Measurements from ENCODE around the gene CD180. TPM values are rescaled to one million over a fixed set of nuclear protein-coding genes. Genes with fewer than 3 reads are reported as not detected.

Gene CD180
- total RNA-seq, 4 donors from 2014 or later = 0.10 to 0.56 (median 0.22) TPM; not detected in 1

GRCh38 chr5:67163863-67164595 is 32.6 kb downstream of the CD180 start:
- DNase-seq (no peak), ATAC-seq (no peak)
- in situ Hi-C loops (cut with MboI; ENCODE audit: low sequenced_read_pairs in 4 of 4) (loop anchor here in 2 of 4 donors (5.0 to 10.0 kb wide), 2 partner anchors 48 to 51 kb away; no protein-coding TSS in a partner anchor), intact Hi-C loops (cut with DNase I; ENCODE audit: low total_unique reads) (loop anchor here (2.0 kb wide), 1 partner anchor 45 kb away; no protein-coding TSS in a partner anchor)
- Histone ChIP-seq H3K27me3 (no peaks in the 10 kb centered on the region), H3K36me3 (peaks cover 0 to 69% of the 10 kb centered on the region in 2 donors), H3K27ac (no peak overlapping the region), H3K4me3 (no peak overlapping the region), H3K9me3 (no peaks in the 10 kb centered on the region), H3K4me1 (no peaks in the 10 kb centered on the region)
- TF ChIP-seq POLR2A (IDR thresholded peaks at IDR 0.05) = no peak
- no peak for TF ChIP-seq CTCF (IDR thresholded peaks at IDR 0.05 in 4 of 5, conservative IDR thresholded peaks at IDR 0.05 in 1 of 5)

GRCh38 chr5:67163231-67163756 is 33.3 kb downstream of the CD180 start:
- intact Hi-C loops (cut with DNase I; ENCODE audit: low total_unique reads) (no loop called here), in situ Hi-C loops (cut with MboI; ENCODE audit: low sequenced_read_pairs in 4 of 4) (loop anchor here in 2 of 4 donors (5.0 to 10.0 kb wide), 2 partner anchors 49 to 52 kb away; no protein-coding TSS in a partner anchor)
- Histone ChIP-seq H3K9me3 (no peaks in the 10 kb centered on the region), H3K27ac (no peak overlapping the region), H3K36me3 (peaks cover 0 to 68% of the 10 kb centered on the region in 2 donors), H3K27me3 (no peaks in the 10 kb centered on the region), H3K4me1 (no peaks in the 10 kb centered on the region), H3K4me3 (no peak overlapping the region)
- ATAC-seq (no peak), DNase-seq (no peak)
- no peak for TF ChIP-seq CTCF (IDR thresholded peaks at IDR 0.05 in 4 of 5, conservative IDR thresholded peaks at IDR 0.05 in 1 of 5)
- TF ChIP-seq POLR2A (IDR thresholded peaks at IDR 0.05) = no peak

- TF ChIP-seq POLR2A (IDR thresholded peaks at IDR 0.05) = no peak
- no peak for TF ChIP-seq CTCF (IDR thresholded peaks at IDR 0.05 in 4 of 5, conservative IDR thresholded peaks at IDR 0.05 in 1 of 5)
- in situ Hi-C loops (cut with MboI; ENCODE audit: low sequenced_read_pairs in 4 of 4) = loop anchor here in 2 of 4 donors (5.0 to 10.0 kb wide), 2 partner anchors 51 to 53 kb away; no protein-coding TSS in a partner anchor
- H3K4me1 ChIP-seq = no peaks in the 10 kb centered on the region
- no peak overlapping the region for H3K4me3 ChIP-seq
- H3K36me3 ChIP-seq = peaks cover 0 to 57% of the 10 kb centered on the region in 2 donors
- no peaks in the 10 kb centered on the region for H3K9me3 ChIP-seq
- ATAC-seq (no peak), DNase-seq (no peak)
- H3K27me3 ChIP-seq = no peaks in the 10 kb centered on the region
- H3K27ac ChIP-seq = no peak overlapping the region
- intact Hi-C loops (cut with DNase I; ENCODE audit: low total_unique reads) = no loop called here
Observed at GRCh38 chr5:67161767-67162166, 34.8 kb downstream of the CD180 start.

GRCh38 chr5:67160985-67161384 is 35.6 kb downstream of the CD180 start:
- Histone ChIP-seq H3K27ac (no peak overlapping the region), H3K9me3 (no peaks in the 10 kb centered on the region), H3K4me3 (no peak overlapping the region), H3K4me1 (no peaks in the 10 kb centered on the region), H3K36me3 (peaks cover 0 to 55% of the 10 kb centered on the region in 2 donors), H3K27me3 (no peaks in the 10 kb centered on the region)
- no peak for DNase-seq
- in situ Hi-C loops (cut with MboI; ENCODE audit: low sequenced_read_pairs in 4 of 4) = loop anchor here in 2 of 4 donors (5.0 to 10.0 kb wide), 2 partner anchors 51 to 54 kb away; no protein-coding TSS in a partner anchor
- intact Hi-C loops (cut with DNase I; ENCODE audit: low total_unique reads) = no loop called here
- TF ChIP-seq CTCF (IDR thresholded peaks at IDR 0.05 in 4 of 5, conservative IDR thresholded peaks at IDR 0.05 in 1 of 5) (no peak), POLR2A (IDR thresholded peaks at IDR 0.05) (no peak)
- ATAC-seq = peak in 1 of 2 donors; percentile 32

All from gastrocnemius medialis (tissue), 4 donors.